A673 (cell line): Measurements from ENCODE around the gene ANKUB1. TPM values are rescaled to one million over a fixed set of nuclear protein-coding genes. Genes with fewer than 3 reads are reported as not detected.
A peak's percentile ranks its signal among the peaks of the same experiment; 100 is the strongest.

Experiments used
- BruUV-seq: library from RNA; stranded (reverse); fragments of 400-500 nt; replicated peaks from 2 replicates; lab custom pipeline; 2021; lab: Mats Ljungman, UMichigan
- CTCF ChIA-PET: fragments of 300-600 bp; sonication (Branson Sonifier 250); formaldehyde crosslinking; loops from one replicate; lab custom pipeline; 2022; ENCODE audit warnings: antibody characterized with exemption; lab: Charles Lee
- POLR2A ChIA-PET: fragments of 300-600 bp; sonication (Branson Sonifier 250); formaldehyde crosslinking; loops from one replicate; lab custom pipeline; 2022; ENCODE audit warnings: antibody characterized with exemption; ENCODE audit not compliant: low non-redundant PET; lab: Charles Lee
- DNase-seq: peaks from one replicate; pipeline ENCODE4 v3.0.0-alpha.2; 2015; ENCODE audit warnings: low spot score
- H3K27ac ChIP-seq: fragments of 200-600 bp; sonication (generic); 2 replicates; pipeline ENCODE4 v1.5.1; 2016; ENCODE audit warnings: mixed run types, low read depth, mild to moderate bottlenecking, mixed read lengths, antibody characterized with exemption, low read length; ENCODE audit not compliant: poor library complexity, severe bottlenecking
- H3K27me3 ChIP-seq: fragments of 200-600 bp; sonication (generic); replicated peaks from 2 replicates; pipeline ENCODE4 v1.6.1; 2017; ENCODE audit warnings: mixed run types, low read depth, mild to moderate bottlenecking, mixed read lengths, antibody characterized with exemption, low read length; ENCODE audit not compliant: insufficient read depth, poor library complexity
- H3K36me3 ChIP-seq: fragments of 200-600 bp; sonication (generic); 2 replicates; pipeline ENCODE4 v1.6.1; 2016; ENCODE audit warnings: mixed run types, mild to moderate bottlenecking, mixed read lengths, antibody characterized with exemption, low read length; ENCODE audit not compliant: insufficient read depth, poor library complexity, severe bottlenecking
- H3K4me1 ChIP-seq: fragments of 200-600 bp; sonication (generic); 2 replicates; pipeline ENCODE4 v1.6.1; 2017; ENCODE audit warnings: mixed run types, mild to moderate bottlenecking, mixed read lengths, antibody characterized with exemption, low read length; ENCODE audit not compliant: insufficient read depth, poor library complexity, severe bottlenecking
- H3K4me3 ChIP-seq: fragments of 200-600 bp; sonication (generic); 2 replicates; pipeline ENCODE4 v1.5.1; 2016; ENCODE audit warnings: low read depth, mixed run types, mild to moderate bottlenecking, mixed read lengths, low read length; ENCODE audit not compliant: poor library complexity, severe bottlenecking
- H3K9me3 ChIP-seq: fragments of 200-600 bp; sonication (generic); 2 replicates; pipeline ENCODE4 v1.6.1; 2016; ENCODE audit warnings: mixed run types, low read depth, mild to moderate bottlenecking, mixed read lengths, antibody characterized with exemption, low read length; ENCODE audit not compliant: poor library complexity, severe bottlenecking
- CTCF ChIP-seq: fragments of 300-800, 200-600 bp; sonication (generic); conservative IDR thresholded peaks from 2 replicates; pipeline ENCODE4 v1.5.1; 2017; ENCODE audit warnings: low read depth, mild to moderate bottlenecking, antibody characterized with exemption, low read length, moderate library complexity, mixed read lengths
- EZH2 ChIP-seq: fragments of 200-600 bp; sonication (generic); IDR thresholded peaks from 2 replicates; pipeline ENCODE4 v1.6.1; 2017; ENCODE audit warnings: borderline replicate concordance, low read depth, mild to moderate bottlenecking, mixed read lengths, antibody characterized with exemption, low read length; ENCODE audit not compliant: poor library complexity, severe bottlenecking
- intact Hi-C: fragments of 100-400 bp; cut with micrococcal nuclease; formaldehyde crosslinking; loops from one replicate; pipeline ENCODE4 v1.10.0; 2022; ENCODE audit not compliant: unreplicated experiment
- total RNA-seq: library from RNA; stranded (reverse); gene quantifications from 2 replicates; pipeline ENCODE4 v1.2.3, GENCODE V29; 2021

ANKUB1 gene
- total RNA-seq, 1 experiment from 2014 or later, result not detected

DNA sequence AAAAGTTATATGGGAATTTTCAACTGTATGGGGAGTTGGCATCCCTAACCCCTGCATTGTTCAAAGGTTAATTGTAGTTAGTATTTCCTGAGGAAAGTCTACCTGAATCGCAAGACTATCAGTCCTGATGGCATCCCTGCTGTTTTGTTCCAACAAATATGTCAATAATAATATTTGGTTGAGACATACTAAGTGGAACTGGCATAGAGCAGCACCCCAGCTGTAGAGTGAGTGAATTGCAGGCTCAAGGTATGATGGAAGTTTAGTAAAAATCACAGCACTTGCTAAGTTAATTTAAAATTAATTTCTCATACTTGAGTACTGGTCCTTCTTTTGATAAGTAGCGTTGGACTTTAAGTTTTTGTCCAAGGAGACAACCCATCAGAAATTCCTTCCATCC, 22.1 kb downstream of the ANKUB1 start:
- ChIA-PET CTCF (interaction anchor here (0.5 to 0.9 kb wide), 2 partner anchors 22 to 36 kb away, joined by 3 read pairs; partner anchors contain the start of gene ANKUB1), POLR2A (no interaction called here)
- Histone ChIP-seq H3K4me3 (no peak overlapping the region), H3K4me1 (no peaks in the 10 kb centered on the region), H3K9me3 (no peaks in the 10 kb centered on the region), H3K27ac (no peak overlapping the region), H3K27me3 (peaks cover 9% of the 10 kb centered on the region), H3K36me3 (no peaks in the 10 kb centered on the region)
- BruUV-seq, result no TSS peak
- intact Hi-C loops, result no loop called here
- TF ChIP-seq CTCF (0 out of 2 replicates have a peak, but pooled peaks have one; percentile 19), EZH2 (no peak)
- DNase-seq, result no peak

GRCh38 chr3:149768704-149769103, 23.6 kb downstream of the ANKUB1 start:
- no peak for DNase-seq
- Histone ChIP-seq H3K4me1 (no peaks in the 10 kb centered on the region), H3K4me3 (no peak overlapping the region), H3K9me3 (no peaks in the 10 kb centered on the region), H3K27me3 (peaks cover 22% of the 10 kb centered on the region), H3K36me3 (no peaks in the 10 kb centered on the region), H3K27ac (no peak overlapping the region)
- ChIA-PET CTCF (no interaction called here), POLR2A (no interaction called here)
- no TSS peak for BruUV-seq
- intact Hi-C loops, result loop anchor here (5.0 kb wide), 1 partner anchor 39 kb away; no protein-coding TSS in a partner anchor
- TF ChIP-seq EZH2, result no peak
- TF ChIP-seq CTCF, result no peak

DNA sequence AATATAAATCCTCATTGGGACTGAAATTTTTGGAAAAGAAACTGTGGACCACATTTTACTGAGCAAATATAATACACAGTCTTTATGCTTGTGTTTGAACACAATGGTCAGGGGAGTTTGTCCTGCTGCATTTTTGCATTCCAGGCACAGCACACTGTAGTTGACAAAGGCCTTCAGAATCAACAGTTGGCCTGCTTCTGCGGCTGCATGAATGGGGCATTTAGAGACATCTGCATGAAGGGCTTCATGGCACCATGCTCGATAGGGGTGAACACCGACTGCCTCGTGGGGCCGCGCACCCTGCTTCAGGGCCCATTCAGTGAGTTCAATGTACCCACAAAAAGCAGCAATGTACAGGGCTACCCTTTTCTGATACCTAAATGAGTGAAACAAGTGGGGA, 24.6 kb downstream of the ANKUB1 start:
- no peak for DNase-seq
- BruUV-seq, result no TSS peak
- Histone ChIP-seq H3K27ac (no peak overlapping the region), H3K27me3 (peaks cover 32% of the 10 kb centered on the region), H3K4me3 (no peak overlapping the region), H3K9me3 (no peaks in the 10 kb centered on the region), H3K4me1 (no peaks in the 10 kb centered on the region), H3K36me3 (no peaks in the 10 kb centered on the region)
- TF ChIP-seq CTCF (no peak), EZH2 (no peak)
- POLR2A ChIA-PET, result no interaction called here
- intact Hi-C loops, result loop anchor here (5.0 kb wide), 1 partner anchor 40 kb away; no protein-coding TSS in a partner anchor
- CTCF ChIA-PET, result interaction anchor here (0.7 kb wide), 1 partner anchor 1590 kb away, joined by 3 read pairs; no protein-coding TSS in a partner anchor
